Panc1 (cell line): ENCODE results near the gene E2F1.

Experiments
- POLR2AphosphoS5 ChIP-seq: IDR thresholded peaks from 2 replicates; pipeline ENCODE4 v1.6.1; 2012; ENCODE audit warnings: mild to moderate bottlenecking, low read depth, low read length, moderate library complexity
- TF ChIP-seq, protein P1 (sequence below), 2 experiments: IDR thresholded peaks; 2 replicates each; pipeline ENCODE4 v1.6.1; 2011 to 2012; ENCODE audit warnings: low read depth in 2 of 2, control low read depth in 1 of 2, low read length in 1 of 2, mild to moderate bottlenecking in 1 of 2, moderate library complexity in 1 of 2; ENCODE audit not compliant: insufficient read depth in 1 of 2
- TF ChIP-seq, protein P2 (sequence below): fragments of 450-650 bp; IDR thresholded peaks from 2 replicates; pipeline ENCODE4 v1.5.1; 2017; ENCODE audit warnings: mild to moderate bottlenecking

DNA sequence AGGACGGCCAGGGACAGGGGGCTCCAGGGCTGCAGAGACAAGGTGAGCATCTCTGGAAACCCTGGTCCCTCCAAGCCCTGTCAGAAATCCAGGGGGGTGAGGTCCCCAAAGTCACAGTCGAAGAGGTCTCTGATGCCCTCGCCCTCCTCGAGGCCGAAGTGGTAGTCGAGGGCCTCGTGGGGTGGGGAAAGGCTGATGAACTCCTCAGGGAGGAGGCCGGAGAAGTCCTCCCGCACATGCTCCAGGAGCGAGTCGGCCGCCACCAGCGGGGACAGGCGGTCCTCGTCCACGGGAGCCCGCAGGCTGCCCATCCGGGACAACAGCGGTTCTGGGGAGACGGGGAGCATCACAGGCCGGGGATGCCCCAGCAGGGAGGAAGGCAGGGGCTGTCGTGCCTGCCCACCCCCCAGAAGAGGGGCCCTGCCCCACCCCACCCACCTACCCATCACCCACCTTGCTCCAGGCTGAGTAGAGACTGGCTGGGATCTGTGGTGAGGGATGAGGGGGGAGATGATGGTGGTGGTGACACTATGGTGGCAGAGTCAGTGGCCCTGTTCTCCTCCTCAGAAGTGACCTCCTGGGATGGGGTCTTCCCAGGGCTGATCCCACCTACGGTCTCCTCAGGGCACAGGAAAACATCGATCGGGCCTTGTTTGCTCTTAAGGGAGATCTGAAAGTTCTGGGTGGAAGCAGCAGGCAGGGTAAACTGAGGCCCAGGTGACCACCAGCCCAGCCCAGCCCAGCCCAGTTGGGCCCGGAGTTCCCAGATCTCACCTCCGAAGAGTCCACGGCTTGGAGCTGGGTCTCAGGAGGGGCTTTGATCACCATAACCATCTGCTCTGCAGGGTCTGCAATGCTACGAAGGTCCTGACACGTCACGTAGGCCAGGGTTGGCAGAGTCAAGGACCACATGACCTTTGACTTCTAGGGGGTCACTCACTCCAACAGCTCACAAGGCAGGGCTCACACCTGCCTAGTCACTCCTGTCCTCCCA is 9.2 kb downstream of the E2F1 start:
- TF ChIP-seq, protein P1, sequence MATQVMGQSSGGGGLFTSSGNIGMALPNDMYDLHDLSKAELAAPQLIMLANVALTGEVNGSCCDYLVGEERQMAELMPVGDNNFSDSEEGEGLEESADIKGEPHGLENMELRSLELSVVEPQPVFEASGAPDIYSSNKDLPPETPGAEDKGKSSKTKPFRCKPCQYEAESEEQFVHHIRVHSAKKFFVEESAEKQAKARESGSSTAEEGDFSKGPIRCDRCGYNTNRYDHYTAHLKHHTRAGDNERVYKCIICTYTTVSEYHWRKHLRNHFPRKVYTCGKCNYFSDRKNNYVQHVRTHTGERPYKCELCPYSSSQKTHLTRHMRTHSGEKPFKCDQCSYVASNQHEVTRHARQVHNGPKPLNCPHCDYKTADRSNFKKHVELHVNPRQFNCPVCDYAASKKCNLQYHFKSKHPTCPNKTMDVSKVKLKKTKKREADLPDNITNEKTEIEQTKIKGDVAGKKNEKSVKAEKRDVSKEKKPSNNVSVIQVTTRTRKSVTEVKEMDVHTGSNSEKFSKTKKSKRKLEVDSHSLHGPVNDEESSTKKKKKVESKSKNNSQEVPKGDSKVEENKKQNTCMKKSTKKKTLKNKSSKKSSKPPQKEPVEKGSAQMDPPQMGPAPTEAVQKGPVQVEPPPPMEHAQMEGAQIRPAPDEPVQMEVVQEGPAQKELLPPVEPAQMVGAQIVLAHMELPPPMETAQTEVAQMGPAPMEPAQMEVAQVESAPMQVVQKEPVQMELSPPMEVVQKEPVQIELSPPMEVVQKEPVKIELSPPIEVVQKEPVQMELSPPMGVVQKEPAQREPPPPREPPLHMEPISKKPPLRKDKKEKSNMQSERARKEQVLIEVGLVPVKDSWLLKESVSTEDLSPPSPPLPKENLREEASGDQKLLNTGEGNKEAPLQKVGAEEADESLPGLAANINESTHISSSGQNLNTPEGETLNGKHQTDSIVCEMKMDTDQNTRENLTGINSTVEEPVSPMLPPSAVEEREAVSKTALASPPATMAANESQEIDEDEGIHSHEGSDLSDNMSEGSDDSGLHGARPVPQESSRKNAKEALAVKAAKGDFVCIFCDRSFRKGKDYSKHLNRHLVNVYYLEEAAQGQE (IDR thresholded peaks at IDR 0.05; ENCODE audit: insufficient read depth in 1 of 2, low read depth in 2 of 2, low read length in 1 of 2), result no peak
- TF ChIP-seq, protein P2, sequence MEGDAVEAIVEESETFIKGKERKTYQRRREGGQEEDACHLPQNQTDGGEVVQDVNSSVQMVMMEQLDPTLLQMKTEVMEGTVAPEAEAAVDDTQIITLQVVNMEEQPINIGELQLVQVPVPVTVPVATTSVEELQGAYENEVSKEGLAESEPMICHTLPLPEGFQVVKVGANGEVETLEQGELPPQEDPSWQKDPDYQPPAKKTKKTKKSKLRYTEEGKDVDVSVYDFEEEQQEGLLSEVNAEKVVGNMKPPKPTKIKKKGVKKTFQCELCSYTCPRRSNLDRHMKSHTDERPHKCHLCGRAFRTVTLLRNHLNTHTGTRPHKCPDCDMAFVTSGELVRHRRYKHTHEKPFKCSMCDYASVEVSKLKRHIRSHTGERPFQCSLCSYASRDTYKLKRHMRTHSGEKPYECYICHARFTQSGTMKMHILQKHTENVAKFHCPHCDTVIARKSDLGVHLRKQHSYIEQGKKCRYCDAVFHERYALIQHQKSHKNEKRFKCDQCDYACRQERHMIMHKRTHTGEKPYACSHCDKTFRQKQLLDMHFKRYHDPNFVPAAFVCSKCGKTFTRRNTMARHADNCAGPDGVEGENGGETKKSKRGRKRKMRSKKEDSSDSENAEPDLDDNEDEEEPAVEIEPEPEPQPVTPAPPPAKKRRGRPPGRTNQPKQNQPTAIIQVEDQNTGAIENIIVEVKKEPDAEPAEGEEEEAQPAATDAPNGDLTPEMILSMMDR, result no peak
- TF ChIP-seq POLR2AphosphoS5, result no peak
